ENCODE data around the gene PIRT.

Gene PIRT

DNA sequence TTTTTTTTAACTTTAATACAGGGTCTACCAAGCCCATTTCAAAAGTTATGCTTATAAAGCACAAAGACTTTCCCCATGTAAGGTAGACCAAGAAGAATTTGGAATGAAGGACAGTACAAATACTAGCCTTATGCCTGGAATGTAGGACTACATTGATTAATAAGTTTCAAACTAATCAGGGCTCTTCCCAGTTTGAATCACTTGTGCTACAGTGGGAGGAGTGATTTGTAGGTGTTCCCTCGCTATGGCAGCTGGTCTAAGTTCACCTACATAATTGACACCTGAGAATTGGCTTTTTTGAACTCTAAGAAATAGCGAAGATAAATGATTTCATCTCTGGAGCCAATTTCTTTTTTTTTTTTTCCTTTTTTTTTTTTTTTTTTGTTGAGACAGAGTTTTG is 52.6 kb downstream of the PIRT start:
- no peak for FAIRE-seq

DNA sequence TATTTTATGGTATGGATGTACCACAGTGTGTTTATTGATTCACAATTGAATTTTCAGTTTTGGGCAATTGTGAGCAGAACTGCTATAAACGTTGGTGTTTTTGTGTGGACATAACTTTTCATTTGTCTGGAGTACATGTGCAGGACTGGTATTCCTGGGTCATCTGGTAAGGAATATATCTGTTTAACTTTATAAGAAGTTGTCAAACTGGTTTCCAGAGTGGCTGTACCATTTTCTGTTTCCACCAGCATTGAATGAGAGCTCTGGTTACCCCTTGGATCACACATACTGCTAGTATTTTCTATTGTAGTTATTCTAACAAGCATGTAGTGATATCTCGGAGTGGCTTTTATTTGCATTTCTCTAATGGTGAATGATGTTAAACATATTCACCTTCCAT is 58.3 kb downstream of the PIRT start:
- no peak for FAIRE-seq

DNA sequence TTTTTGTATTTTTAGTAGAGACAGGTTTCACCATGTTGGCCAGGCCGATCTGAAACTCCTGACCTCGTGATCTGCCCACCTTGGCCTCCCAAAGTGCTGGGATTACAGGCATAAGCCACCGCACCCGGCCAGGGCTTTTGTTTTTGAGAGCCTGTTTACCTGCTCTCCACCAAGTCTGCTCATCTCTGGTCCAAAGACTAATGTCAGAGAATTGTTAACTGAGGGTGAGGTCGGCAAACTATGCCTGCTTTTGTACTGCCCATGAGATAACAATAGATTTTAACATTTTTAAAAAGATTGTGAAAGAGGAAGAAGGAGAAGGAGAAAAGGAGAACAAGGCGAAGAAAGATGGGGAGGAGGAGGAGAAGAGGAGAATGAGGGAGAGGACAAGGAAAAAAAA is 60.0 kb downstream of the PIRT start:
- no peak for FAIRE-seq

DNA sequence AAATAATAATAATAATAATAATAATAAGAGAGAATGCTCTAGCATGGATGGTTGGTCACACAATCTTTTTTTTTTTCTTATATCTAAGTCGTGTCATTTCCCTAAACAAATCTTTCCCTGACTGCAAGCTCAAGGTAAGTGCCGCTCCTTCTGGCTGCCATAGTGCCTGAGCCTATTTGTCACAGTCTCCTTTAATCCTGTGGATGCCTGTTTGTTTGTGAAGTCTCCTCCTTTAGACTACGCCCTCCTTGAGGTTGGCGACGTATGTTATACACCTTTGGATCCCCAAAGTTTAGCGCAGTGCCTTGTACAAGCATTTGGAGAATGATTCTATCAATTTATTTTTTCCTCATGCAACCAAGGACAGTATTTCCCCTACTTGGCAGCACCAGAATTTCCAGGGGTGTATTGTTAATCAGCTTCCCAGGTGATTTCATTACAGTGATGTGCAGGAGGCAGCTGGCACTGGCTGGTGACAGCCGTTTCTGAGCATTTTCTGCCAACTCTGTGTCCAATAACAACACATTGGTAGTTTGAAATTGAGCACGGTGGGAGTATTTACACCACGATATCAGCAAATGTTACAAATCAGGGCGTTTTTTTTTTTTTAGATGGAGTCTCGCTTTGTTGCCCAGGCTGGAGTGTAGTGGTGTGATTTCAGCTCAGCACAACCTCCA is 60.6 kb downstream of the PIRT start:
- FAIRE-seq, result no peak

DNA sequence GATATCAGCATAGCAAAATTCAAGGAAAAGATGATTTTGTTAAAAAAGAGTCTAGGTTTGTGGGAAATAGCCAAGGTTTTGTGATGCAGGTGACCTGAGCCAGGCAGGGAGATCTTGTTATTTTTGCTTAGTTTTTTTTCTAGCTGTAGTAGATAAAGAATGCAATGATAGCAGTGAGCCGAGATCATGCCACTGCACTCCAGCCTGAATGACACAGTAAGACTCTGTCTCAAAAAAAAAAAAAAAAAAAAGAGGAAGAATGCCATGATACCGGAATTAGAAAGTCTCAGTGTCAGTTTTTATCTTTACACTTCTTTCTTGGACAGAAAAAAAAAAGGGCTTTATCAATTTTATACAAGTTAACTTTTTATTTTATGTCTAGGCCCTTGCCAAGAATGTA is 61.5 kb downstream of the PIRT start:
- FAIRE-seq, result no peak

DNA sequence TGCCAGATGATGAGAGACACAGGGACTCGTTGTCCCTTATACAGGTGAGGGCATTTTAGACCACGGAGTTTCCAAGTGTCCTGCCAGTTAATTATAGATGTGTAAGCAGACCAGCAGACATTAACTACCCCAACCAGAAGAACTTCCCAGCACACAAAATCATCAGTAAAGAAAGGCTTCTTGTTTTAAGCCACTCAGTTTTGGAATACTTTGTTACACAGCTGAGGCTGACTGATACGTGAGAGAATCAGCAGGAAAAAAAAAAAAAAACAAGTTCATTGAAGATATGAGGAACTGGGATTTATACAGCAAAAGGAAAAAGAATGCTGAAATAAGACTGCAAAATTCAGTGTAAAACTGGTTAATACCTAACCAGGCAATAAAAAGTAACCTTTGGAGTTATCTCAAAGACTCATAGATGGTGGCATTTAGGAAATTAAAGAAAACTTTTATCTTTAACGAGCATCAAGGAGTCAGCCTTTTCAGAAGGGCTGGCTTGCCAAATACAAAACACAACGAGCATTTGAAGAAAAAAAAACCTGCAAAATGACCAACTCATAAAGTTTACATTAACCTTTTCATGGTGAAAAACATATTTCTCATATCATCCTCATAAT is 62.0 kb downstream of the PIRT start:
- FAIRE-seq, result no peak

DNA sequence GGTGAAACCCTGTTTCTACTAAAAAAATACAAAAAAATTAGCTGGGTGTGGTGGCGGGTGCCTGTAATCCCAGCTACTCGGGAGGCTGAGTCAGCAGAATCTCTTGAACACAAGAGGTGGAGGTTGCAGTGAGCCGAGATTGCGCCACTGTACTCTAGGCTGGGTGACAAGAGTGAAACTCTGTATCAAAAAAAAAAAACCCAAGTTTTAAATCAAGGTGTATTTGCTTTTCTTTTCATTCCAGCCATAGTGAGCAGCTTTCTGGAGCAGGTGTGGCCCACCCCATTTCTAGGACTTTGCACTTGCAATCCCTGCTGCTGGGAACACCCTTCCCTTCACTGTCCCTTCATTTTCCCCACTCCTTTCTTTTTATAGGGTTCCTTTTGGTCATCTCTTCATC is 62.8 kb downstream of the PIRT start:
- FAIRE-seq, result no peak

DNA sequence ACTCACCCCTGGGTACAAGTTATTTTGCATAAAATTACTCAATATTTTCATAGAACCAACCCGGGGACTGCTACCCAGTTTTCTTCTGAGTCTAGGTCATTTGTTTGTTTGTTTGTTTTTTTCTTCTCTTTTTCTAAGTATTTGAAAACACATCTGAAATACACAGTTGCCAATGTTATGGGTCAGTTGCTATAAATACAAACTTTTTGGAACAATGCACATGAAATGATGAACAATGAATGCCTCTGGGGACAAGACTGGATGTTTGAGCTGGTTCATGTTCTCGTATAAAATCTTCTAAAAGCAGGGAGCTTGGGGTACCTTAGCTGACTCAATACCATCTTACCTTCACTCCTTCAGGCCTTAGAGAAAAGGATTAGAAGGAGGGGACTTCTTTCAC is 64.5 kb downstream of the PIRT start:
- FAIRE-seq, result no peak
